ENCODE measurements around the gene PAN3. TPM values are rescaled to one million over a fixed set of nuclear protein-coding genes. Genes with fewer than 3 reads are reported as not detected.

Gene PAN3
- total and polyA plus RNA-seq, 2 of the 8 experiments (the other 6 are each of a cell fraction or from before 2014, with no cell fraction given): 12.7 to 39.3 TPM

DNA sequence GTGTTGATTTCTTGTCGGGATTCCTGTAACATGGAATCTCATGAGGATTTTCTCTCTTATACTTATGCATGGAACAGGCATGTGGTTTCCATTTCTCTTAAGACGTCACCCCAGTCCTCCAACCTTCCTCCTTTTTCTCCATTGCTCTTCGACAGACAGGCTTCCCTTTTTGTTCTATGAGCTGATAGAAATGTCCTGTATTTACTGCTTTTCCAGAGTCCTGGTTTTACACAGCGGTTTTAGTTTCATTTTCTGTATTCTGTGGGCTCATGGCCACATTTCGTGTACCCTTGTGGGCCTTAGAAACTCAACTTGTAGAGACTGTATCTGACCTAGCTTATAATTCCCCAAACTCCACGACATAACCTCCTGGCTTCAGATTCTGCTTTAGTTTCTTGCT lies 113.1 kb downstream of the PAN3 start (continued):
- no peak for TF ChIP-seq CHD7 (IDR thresholded peaks at IDR 0.05; ENCODE audit: insufficient replicate concordance, low read length)
- no peak for TF ChIP-seq GTF2F1 (IDR thresholded peaks at IDR 0.05; ENCODE audit: borderline replicate concordance, low read depth, low read length)
- no peak for TF ChIP-seq RNF2 (IDR thresholded peaks at IDR 0.05; ENCODE audit: borderline replicate concordance, low read depth, low read length, missing control alignments, poor library complexity, severe bottlenecking)
- no peak for TF ChIP-seq MAX (IDR thresholded peaks at IDR 0.05)
- TF ChIP-seq RFX5 (IDR thresholded peaks at IDR 0.05; ENCODE audit: borderline replicate concordance, low read depth, low read length): no peak
- TF ChIP-seq, protein P1, sequence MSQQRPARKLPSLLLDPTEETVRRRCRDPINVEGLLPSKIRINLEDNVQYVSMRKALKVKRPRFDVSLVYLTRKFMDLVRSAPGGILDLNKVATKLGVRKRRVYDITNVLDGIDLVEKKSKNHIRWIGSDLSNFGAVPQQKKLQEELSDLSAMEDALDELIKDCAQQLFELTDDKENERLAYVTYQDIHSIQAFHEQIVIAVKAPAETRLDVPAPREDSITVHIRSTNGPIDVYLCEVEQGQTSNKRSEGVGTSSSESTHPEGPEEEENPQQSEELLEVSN (IDR thresholded peaks at IDR 0.05): no peak
- TF ChIP-seq PHF8 (conservative IDR thresholded peaks at IDR 0.05; ENCODE audit: low read depth, low read length): no peak
